Activated T-helper 2 cell treated with anti-CD3 and anti-CD28 coated beads, Interferon-gamma antibody, Interleukin-2, Interleukin-4, amounts not matched to agents 10 μg/mL and 5 μg/mL and 100 μg/mL, durations not matched to agents 14 hours and 24 hours and 36 hours (primary cell): ENCODE results near the gene TCF4. TPM values are rescaled to one million over a fixed set of nuclear protein-coding genes. Genes with fewer than 3 reads are reported as not detected.

Experiments
- DNase-seq: peaks from one replicate; pipeline ENCODE4 v3.0.0; 2021; ENCODE audit warnings: low spot score
- H3K27ac Mint-ChIP-seq: one replicate; pipeline ENCODE4 v1.8.0; 2021; ENCODE audit warnings: mixed read lengths
- H3K27me3 Mint-ChIP-seq: one replicate; pipeline ENCODE4 v1.8.0; 2021; ENCODE audit warnings: low read depth, mixed read lengths
- H3K36me3 Mint-ChIP-seq: one replicate; pipeline ENCODE4 v1.8.0; 2021; ENCODE audit warnings: low read depth, mixed read lengths
- H3K4me1 Mint-ChIP-seq: one replicate; pipeline ENCODE4 v1.8.0; 2021; ENCODE audit warnings: low read depth, mixed read lengths
- H3K4me3 Mint-ChIP-seq: one replicate; pipeline ENCODE4 v1.8.0; 2021; ENCODE audit warnings: low read depth, mild to moderate bottlenecking, moderate library complexity, mixed read lengths
- H3K9me3 Mint-ChIP-seq: one replicate; pipeline ENCODE4 v1.8.0; 2021; ENCODE audit warnings: mixed read lengths
- intact Hi-C: fragments of 100-400 bp; cut with micrococcal nuclease; formaldehyde crosslinking; loops from one replicate; pipeline ENCODE4 v1.15.1; 2023
- total RNA-seq: library from RNA; stranded (reverse); gene quantifications from 2 replicates; pipeline ENCODE4 v1.2.3, GENCODE V29; 2022

Gene TCF4
- total RNA-seq, 1 donor from 2014 or later: 5.5 TPM

DNA sequence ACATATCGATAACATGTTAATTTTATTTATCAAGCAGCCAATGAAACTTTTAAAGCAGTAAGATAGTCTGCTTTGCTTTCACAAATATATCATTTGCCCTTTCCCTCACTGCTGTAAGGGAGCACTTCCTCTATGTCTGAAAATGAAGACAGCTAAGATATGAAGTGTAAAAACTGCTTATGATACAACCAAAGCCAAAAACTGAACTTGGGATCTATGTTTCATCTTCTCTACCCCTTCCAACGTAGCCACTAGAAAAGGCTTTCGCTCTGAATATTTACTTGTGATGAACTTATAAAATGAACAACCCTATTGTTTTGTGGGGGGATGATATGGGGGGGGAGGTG lies 140.3 kb downstream of the TCF4 start:
- Mint-ChIP-seq H3K4me3 (no peak overlapping the region), H3K9me3 (no peaks in the 10 kb centered on the region), H3K27me3 (no peaks in the 10 kb centered on the region), H3K27ac (no peak overlapping the region), H3K36me3 (no peaks in the 10 kb centered on the region), H3K4me1 (no peaks in the 10 kb centered on the region)
- intact Hi-C loops: no loop called here
- no peak for DNase-seq

- no peaks in the 10 kb centered on the region for H3K27me3 Mint-ChIP-seq
- no peaks in the 10 kb centered on the region for H3K36me3 Mint-ChIP-seq
- intact Hi-C loops: no loop called here
- DNase-seq: no peak
- no peak overlapping the region for H3K27ac Mint-ChIP-seq
- H3K4me3 Mint-ChIP-seq: no peak overlapping the region
- H3K4me1 Mint-ChIP-seq: no peaks in the 10 kb centered on the region
- H3K9me3 Mint-ChIP-seq: no peaks in the 10 kb centered on the region
Observed at GRCh38 chr18:55446996-55447671, 140.9 kb downstream of the TCF4 start.

DNA sequence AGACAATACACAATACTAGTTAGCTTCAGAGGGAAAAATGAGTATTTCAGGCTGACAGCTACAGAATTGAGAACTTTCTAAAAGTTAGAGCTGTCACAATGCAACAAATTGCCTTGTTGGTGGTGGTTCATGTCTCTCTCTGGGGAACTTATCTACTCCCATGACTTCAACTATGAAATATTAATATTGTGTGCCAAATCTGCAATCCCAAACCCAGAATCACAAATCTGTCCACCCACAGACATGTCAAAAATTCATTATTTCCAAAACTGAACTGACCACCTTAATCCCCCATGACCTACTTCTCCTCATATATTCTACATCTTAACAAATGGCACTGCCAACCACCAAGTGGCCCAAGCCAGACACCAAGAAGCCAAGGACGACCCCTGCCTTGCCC lies 143.5 kb downstream of the TCF4 start:
- Mint-ChIP-seq H3K36me3 (no peaks in the 10 kb centered on the region), H3K9me3 (no peaks in the 10 kb centered on the region), H3K27ac (no peak overlapping the region), H3K4me3 (no peak overlapping the region), H3K4me1 (no peaks in the 10 kb centered on the region), H3K27me3 (no peaks in the 10 kb centered on the region)
- intact Hi-C loops: no loop called here
- DNase-seq: no peak

GRCh38 chr18:55443776-55444175 lies 144.2 kb downstream of the TCF4 start:
- Mint-ChIP-seq H3K4me1 (no peaks in the 10 kb centered on the region), H3K36me3 (no peaks in the 10 kb centered on the region), H3K27ac (no peak overlapping the region), H3K4me3 (no peak overlapping the region), H3K27me3 (no peaks in the 10 kb centered on the region), H3K9me3 (no peaks in the 10 kb centered on the region)
- intact Hi-C loops: no loop called here
- no peak for DNase-seq

GRCh38 chr18:55442561-55442960 lies 145.4 kb downstream of the TCF4 start:
- no peak overlapping the region for H3K4me3 Mint-ChIP-seq
- DNase-seq: no peak
- H3K9me3 Mint-ChIP-seq: no peaks in the 10 kb centered on the region
- no peak overlapping the region for H3K27ac Mint-ChIP-seq
- no peaks in the 10 kb centered on the region for H3K36me3 Mint-ChIP-seq
- intact Hi-C loops: no loop called here
- H3K27me3 Mint-ChIP-seq: no peaks in the 10 kb centered on the region
- H3K4me1 Mint-ChIP-seq: no peaks in the 10 kb centered on the region

GRCh38 chr18:55440988-55441387 lies 147.0 kb downstream of the TCF4 start:
- H3K4me3 Mint-ChIP-seq: no peak overlapping the region
- H3K36me3 Mint-ChIP-seq: no peaks in the 10 kb centered on the region
- intact Hi-C loops: no loop called here
- no peaks in the 10 kb centered on the region for H3K9me3 Mint-ChIP-seq
- no peaks in the 10 kb centered on the region for H3K4me1 Mint-ChIP-seq
- H3K27me3 Mint-ChIP-seq: no peaks in the 10 kb centered on the region
- no peak for DNase-seq
- H3K27ac Mint-ChIP-seq: no peak overlapping the region

GRCh38 chr18:55439056-55439455 lies 148.9 kb downstream of the TCF4 start:
- Mint-ChIP-seq H3K36me3 (no peaks in the 10 kb centered on the region), H3K27me3 (no peaks in the 10 kb centered on the region), H3K4me3 (no peak overlapping the region), H3K4me1 (no peaks in the 10 kb centered on the region), H3K27ac (no peak overlapping the region), H3K9me3 (no peaks in the 10 kb centered on the region)
- no peak for DNase-seq
- intact Hi-C loops: no loop called here

GRCh38 chr18:55435592-55435991 lies 152.4 kb downstream of the TCF4 start:
- Mint-ChIP-seq H3K36me3 (no peaks in the 10 kb centered on the region), H3K27ac (no peak overlapping the region), H3K9me3 (no peaks in the 10 kb centered on the region), H3K27me3 (no peaks in the 10 kb centered on the region), H3K4me1 (no peaks in the 10 kb centered on the region), H3K4me3 (no peak overlapping the region)
- no peak for DNase-seq
- intact Hi-C loops: no loop called here

GRCh38 chr18:55433648-55434047 lies 154.3 kb downstream of the TCF4 start:
- DNase-seq: no peak
- Mint-ChIP-seq H3K27me3 (no peaks in the 10 kb centered on the region), H3K36me3 (no peaks in the 10 kb centered on the region), H3K27ac (no peak overlapping the region), H3K4me3 (no peak overlapping the region), H3K4me1 (no peaks in the 10 kb centered on the region), H3K9me3 (no peaks in the 10 kb centered on the region)
- intact Hi-C loops: no loop called here

- Mint-ChIP-seq H3K27ac (no peak overlapping the region), H3K27me3 (no peaks in the 10 kb centered on the region), H3K9me3 (no peaks in the 10 kb centered on the region), H3K4me3 (no peak overlapping the region), H3K36me3 (no peaks in the 10 kb centered on the region), H3K4me1 (no peaks in the 10 kb centered on the region)
- DNase-seq: no peak
- intact Hi-C loops: no loop called here
Observed at GRCh38 chr18:55433140-55433539, 154.9 kb downstream of the TCF4 start.

DNA sequence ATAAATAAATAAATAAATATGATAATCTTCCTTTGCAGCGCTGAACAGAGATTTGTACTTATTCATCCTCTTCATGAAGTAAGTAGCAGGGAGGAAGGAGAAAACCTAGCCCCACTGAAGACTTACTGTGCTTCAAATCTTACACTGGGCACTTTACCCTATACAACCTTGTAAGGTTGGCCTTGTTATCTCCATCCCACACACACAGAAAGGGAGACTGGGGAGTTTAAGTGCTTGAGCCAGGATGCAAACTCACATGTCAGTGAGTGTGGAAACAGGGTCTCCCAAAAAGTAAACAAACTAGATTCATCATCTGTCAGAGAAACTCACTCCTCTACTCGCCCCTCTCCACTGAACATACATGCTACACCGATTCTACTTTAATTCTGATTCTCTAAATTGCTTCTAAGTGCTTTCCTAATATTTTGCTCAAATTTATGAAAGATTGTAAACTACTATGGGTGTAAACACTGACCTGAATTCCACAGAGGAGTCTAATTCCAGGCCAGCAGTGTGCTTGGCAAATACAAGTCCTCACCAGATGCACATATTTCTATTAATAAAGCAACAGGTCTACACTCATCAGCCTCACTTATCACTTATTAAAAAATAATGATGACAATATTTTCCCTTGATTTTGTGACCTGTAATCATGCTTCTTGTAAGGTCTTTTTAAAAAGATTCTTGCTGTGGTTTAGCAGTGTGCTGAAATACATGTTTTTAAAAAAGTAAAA lies 155.5 kb downstream of the TCF4 start:
- no peak overlapping the region for H3K4me3 Mint-ChIP-seq
- intact Hi-C loops: no loop called here
- H3K36me3 Mint-ChIP-seq: no peaks in the 10 kb centered on the region
- no peak overlapping the region for H3K27ac Mint-ChIP-seq
- H3K27me3 Mint-ChIP-seq: no peaks in the 10 kb centered on the region
- no peaks in the 10 kb centered on the region for H3K4me1 Mint-ChIP-seq
- no peaks in the 10 kb centered on the region for H3K9me3 Mint-ChIP-seq
- DNase-seq: no peak

DNA sequence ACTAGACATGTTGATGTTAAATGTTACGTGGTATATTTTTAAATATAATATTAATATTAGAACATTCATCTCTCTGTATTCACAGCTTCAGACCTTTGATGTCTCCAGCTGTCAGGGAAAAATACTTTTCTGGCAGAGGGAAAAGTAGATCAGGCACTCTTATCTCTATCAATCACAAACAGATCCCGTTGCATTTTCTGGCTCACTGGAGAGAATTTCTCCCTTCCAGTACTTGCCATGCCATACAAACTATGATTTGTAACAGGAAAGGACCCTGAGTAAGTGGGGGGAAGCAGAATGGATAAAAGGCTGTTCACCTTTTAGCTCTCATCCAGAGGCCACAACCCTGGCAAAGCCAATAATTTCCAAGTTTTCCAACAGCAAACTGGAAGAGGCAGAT lies 158.0 kb downstream of the TCF4 start:
- no peaks in the 10 kb centered on the region for H3K36me3 Mint-ChIP-seq
- H3K4me3 Mint-ChIP-seq: no peak overlapping the region
- H3K4me1 Mint-ChIP-seq: no peaks in the 10 kb centered on the region
- peaks cover 3% of the 10 kb centered on the region for H3K27me3 Mint-ChIP-seq
- no peak overlapping the region for H3K27ac Mint-ChIP-seq
- intact Hi-C loops: no loop called here
- no peak for DNase-seq
- no peaks in the 10 kb centered on the region for H3K9me3 Mint-ChIP-seq

GRCh38 chr18:55427951-55428350 lies 160.0 kb downstream of the TCF4 start:
- H3K4me3 Mint-ChIP-seq: no peak overlapping the region

More at GRCh38 chr18:55427951-55428350, 160.0 kb downstream of the TCF4 start:
- H3K9me3 Mint-ChIP-seq: no peaks in the 10 kb centered on the region
- no peaks in the 10 kb centered on the region for H3K4me1 Mint-ChIP-seq
- H3K27ac Mint-ChIP-seq: no peak overlapping the region
- DNase-seq: no peak
- no peaks in the 10 kb centered on the region for H3K36me3 Mint-ChIP-seq
- H3K27me3 Mint-ChIP-seq: peaks cover 6% of the 10 kb centered on the region
- intact Hi-C loops: no loop called here
